ENCODE results near the gene SH3RF1.

Gene SH3RF1

DNA sequence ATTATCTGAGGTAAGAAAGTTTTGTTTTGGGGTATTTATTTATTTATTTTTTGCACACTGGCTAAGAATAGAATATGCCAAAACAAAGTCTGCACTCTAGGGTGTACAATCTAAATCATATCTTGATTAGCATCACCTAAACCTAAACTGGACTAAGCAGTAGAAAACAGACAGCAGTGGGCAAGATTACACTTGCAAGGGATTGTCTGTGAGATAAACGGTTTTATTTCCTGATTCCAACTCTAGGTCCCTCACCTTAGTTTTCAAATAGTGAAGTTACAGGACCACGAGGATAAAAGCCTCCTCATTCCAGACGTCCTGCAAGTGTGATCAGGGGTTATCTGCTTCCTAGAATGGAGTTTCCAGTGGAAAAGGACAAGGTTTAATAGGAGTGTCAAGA lies 86.1 kb downstream of the SH3RF1 start:
- Histone ChIP-seq H4K20me1 (ENCODE audit: control insufficient read depth, insufficient read depth, low read depth, low read length) (no peaks in the 10 kb centered on the region), H3K9me2 (replicated peaks; ENCODE audit: control insufficient read depth, low read length) (no peaks in the 10 kb centered on the region), H3K4me2 (ENCODE audit: low read length) (no peak overlapping the region), H3F3A (ENCODE audit: control insufficient read depth, insufficient read depth) (no peaks in the 10 kb centered on the region), H3K36me3 (ENCODE audit: control insufficient read depth, low read length) (no peaks in the 10 kb centered on the region), H3K4me3 (ENCODE audit: low read length) (no peak overlapping the region), H3K4me1 (ENCODE audit: control insufficient read depth, low read length) (peaks cover 8% of the 10 kb centered on the region; the same call in 1 of the 2 replicates), H3K27me3 (ENCODE audit: control insufficient read depth, low read length) (no peaks in the 10 kb centered on the region; the same call in 1 of the 2 replicates), H3K9me3 (ENCODE audit: control insufficient read depth, insufficient read depth, low read length) (no peaks in the 10 kb centered on the region), H3K27ac (ENCODE audit: low read depth, low read length) (no peak overlapping the region), H3K79me2 (ENCODE audit: control insufficient read depth, low read length) (no peaks in the 10 kb centered on the region)
- TF ChIP-seq CTCF (IDR thresholded peaks at IDR 0.05; ENCODE audit: low read depth, low read length, poor library complexity, severe bottlenecking) (no peak), EZH2phosphoT487 (IDR thresholded peaks at IDR 0.05; ENCODE audit: borderline replicate concordance, low read length) (no peak)

- TF ChIP-seq CTCF (IDR thresholded peaks at IDR 0.05; ENCODE audit: low read depth, low read length, poor library complexity, severe bottlenecking) (no peak), EZH2phosphoT487 (IDR thresholded peaks at IDR 0.05; ENCODE audit: borderline replicate concordance, low read length) (no peak)
- no peaks in the 10 kb centered on the region for H3K36me3 ChIP-seq (ENCODE audit: control insufficient read depth, low read length)
- no peaks in the 10 kb centered on the region for H3K79me2 ChIP-seq (ENCODE audit: control insufficient read depth, low read length)
These were observed 86.5 kb downstream of the SH3RF1 start for GRCh38 chr4:169184236-169184635.

DNA sequence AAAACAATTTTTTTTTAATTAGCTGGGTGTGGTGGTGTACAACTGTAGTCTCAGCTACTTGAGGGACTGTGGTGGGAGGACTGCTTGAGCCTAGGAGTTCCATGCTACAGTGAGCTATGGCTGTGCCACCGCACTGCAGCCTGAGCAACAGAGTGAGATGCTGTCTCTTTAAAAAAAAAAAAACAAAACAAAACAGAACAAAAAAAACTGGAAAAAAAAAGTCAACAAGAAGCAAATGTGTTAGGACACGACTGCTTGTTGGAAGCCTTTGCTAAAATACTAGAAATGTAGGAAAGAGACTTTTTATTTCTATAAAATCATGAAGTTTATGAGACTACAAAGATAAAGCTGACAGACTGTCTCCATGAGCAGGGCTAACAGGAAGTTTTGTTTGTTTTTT lies 87.2 kb downstream of the SH3RF1 start:
- H3K27ac ChIP-seq (ENCODE audit: low read depth, low read length) = no peak overlapping the region
- H3K9me2 ChIP-seq (replicated peaks; ENCODE audit: control insufficient read depth, low read length) = no peaks in the 10 kb centered on the region
- no peaks in the 10 kb centered on the region; the same call in 1 of the 2 replicates for H3K27me3 ChIP-seq (ENCODE audit: control insufficient read depth, low read length)
- H3K9me3 ChIP-seq (ENCODE audit: control insufficient read depth, insufficient read depth, low read length) = no peaks in the 10 kb centered on the region
- H3K4me1 ChIP-seq (ENCODE audit: control insufficient read depth, low read length) = no peaks in the 10 kb centered on the region
- no peak for TF ChIP-seq CTCF (IDR thresholded peaks at IDR 0.05; ENCODE audit: low read depth, low read length, poor library complexity, severe bottlenecking)
- TF ChIP-seq EZH2phosphoT487 (IDR thresholded peaks at IDR 0.05; ENCODE audit: borderline replicate concordance, low read length) = no peak
- no peaks in the 10 kb centered on the region for H4K20me1 ChIP-seq (ENCODE audit: control insufficient read depth, insufficient read depth, low read depth, low read length)
- no peaks in the 10 kb centered on the region for H3K36me3 ChIP-seq (ENCODE audit: control insufficient read depth, low read length)
- H3F3A ChIP-seq (ENCODE audit: control insufficient read depth, insufficient read depth) = no peaks in the 10 kb centered on the region
- no peak overlapping the region for H3K4me2 ChIP-seq (ENCODE audit: low read length)
- no peak overlapping the region for H3K4me3 ChIP-seq (ENCODE audit: low read length)
- no peaks in the 10 kb centered on the region for H3K79me2 ChIP-seq (ENCODE audit: control insufficient read depth, low read length)

More at GRCh38 chr4:169184236-169184635, 86.5 kb downstream of the SH3RF1 start:
- Histone ChIP-seq H3K4me2 (ENCODE audit: low read length) (no peak overlapping the region), H3K4me3 (ENCODE audit: low read length) (no peak overlapping the region), H3F3A (ENCODE audit: control insufficient read depth, insufficient read depth) (no peaks in the 10 kb centered on the region), H3K27ac (ENCODE audit: low read depth, low read length) (no peak overlapping the region), H3K9me2 (replicated peaks; ENCODE audit: control insufficient read depth, low read length) (no peaks in the 10 kb centered on the region), H3K27me3 (ENCODE audit: control insufficient read depth, low read length) (no peaks in the 10 kb centered on the region; the same call in 1 of the 2 replicates), H3K9me3 (ENCODE audit: control insufficient read depth, insufficient read depth, low read length) (no peaks in the 10 kb centered on the region), H3K4me1 (ENCODE audit: control insufficient read depth, low read length) (peaks cover 5% of the 10 kb centered on the region; the same call in 1 of the 2 replicates), H4K20me1 (ENCODE audit: control insufficient read depth, insufficient read depth, low read depth, low read length) (no peaks in the 10 kb centered on the region)

Measured in DOHH2 (cell line).